H7 (cell line): ENCODE data around the gene ABI3BP. TPM values are rescaled to one million over a fixed set of nuclear protein-coding genes. Genes with fewer than 3 reads are reported as not detected.

Source experiments
- DNase-seq: peaks from one replicate; pipeline ENCODE4 v3.0.0; 2012
- H3K27me3 ChIP-seq: 2 replicates; pipeline ENCODE4 v1.6.0; 2011; ENCODE audit warnings: mild to moderate bottlenecking, low read length; ENCODE audit not compliant: control insufficient read depth, insufficient read depth
- H3K36me3 ChIP-seq: replicated peaks from 2 replicates; pipeline ENCODE4 v1.5.1; 2011; ENCODE audit warnings: low read length; ENCODE audit not compliant: control insufficient read depth, insufficient read depth
- H3K4me3 ChIP-seq: 2 replicates; pipeline ENCODE4 v1.5.1; 2011; ENCODE audit warnings: low read depth, mild to moderate bottlenecking, control low read depth, low read length, moderate library complexity; ENCODE audit not compliant: insufficient read depth
- total RNA-seq: library from RNA; depleted of rRNA; stranded (reverse); fragments of >200 nt; shearing (Covaris generic); gene quantifications from 2 replicates; pipeline ENCODE4 v1.2.3, GENCODE V29; 2014

ABI3BP gene
- total RNA-seq, 1 experiment from 2014 or later, result 0.03 TPM

DNA sequence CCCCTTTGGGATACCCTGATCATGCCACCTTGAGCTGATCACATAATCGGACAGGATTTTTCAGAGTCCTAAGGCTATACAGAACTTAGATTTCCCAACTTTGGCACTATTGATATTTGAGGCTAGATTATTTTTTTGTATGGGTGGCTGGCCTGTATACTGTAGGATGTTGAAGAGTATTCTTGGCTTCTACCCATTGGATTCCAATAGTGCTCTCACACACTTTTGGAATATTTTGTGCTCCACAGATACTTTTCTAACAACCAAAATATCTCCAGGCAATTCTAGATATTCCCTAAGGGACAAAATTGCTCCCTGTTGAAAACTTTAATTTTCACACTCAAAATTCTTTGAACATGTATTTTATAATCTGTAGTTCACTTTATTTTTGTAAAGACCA is 125.1 kb downstream of the ABI3BP start:
- H3K27me3 ChIP-seq, result no peaks in the 10 kb centered on the region
- no peak overlapping the region for H3K4me3 ChIP-seq
- H3K36me3 ChIP-seq, result no peaks in the 10 kb centered on the region
- no peak for DNase-seq

DNA sequence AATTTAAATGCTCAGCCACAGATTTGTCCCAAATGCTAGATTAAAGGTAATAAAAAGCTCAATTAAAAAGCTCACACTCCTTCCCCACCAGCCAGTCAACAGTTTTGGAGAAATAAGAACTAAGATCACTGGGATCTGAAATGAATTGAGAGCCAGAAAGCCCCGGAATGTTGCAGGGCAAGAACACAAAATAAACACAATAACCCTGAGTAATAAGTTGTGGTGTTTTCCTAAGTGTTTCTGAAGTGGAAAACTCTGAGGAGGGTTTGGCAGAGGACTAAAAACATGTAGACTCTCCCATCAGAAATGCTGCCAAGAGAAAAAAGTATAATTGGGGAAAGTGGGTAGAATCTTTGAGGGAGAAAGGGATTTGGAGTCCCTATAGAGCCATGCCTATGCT is 127.8 kb downstream of the ABI3BP start:
- Histone ChIP-seq H3K27me3 (no peaks in the 10 kb centered on the region), H3K4me3 (no peak overlapping the region), H3K36me3 (no peaks in the 10 kb centered on the region)
- no peak for DNase-seq

DNA sequence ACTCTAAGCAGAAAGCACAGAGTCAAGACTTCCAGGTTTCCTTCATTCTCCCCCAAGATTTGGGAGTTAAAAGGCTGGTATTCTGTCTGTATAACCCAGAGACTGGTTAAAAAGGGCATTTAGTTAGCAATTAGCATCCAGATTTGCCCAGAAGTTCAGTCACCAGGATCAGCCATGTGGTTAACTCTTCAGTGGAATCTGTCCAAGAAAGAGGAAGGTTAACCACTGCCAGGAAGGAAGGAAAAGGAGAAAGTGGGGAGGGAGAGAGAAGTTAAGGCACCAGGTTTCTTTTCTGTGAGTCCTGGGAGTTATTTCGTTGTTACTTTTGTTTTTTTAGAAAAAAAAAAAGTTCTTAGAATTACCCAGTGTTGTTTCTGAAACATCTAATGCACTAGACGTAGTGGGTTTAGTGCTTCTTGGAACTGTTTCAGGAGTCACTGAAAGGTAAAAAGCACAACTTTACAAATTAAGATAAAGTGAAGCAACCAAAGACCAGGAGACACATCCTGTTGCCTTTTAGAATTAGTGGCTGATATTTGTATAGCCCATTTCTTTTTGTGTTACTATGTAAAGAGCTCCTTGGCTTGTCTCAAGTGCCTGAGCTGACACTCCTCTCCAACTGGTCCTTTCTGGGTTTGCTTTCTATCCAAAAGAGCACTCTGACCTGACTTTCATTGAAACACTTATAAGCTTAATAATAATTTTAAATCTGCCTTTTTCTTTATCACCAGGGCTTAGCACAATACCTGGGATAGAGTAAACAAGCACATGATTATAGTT is 128.6 kb downstream of the ABI3BP start:
- Histone ChIP-seq H3K4me3 (no peak overlapping the region), H3K36me3 (no peaks in the 10 kb centered on the region), H3K27me3 (no peaks in the 10 kb centered on the region)
- no peak for DNase-seq

DNA sequence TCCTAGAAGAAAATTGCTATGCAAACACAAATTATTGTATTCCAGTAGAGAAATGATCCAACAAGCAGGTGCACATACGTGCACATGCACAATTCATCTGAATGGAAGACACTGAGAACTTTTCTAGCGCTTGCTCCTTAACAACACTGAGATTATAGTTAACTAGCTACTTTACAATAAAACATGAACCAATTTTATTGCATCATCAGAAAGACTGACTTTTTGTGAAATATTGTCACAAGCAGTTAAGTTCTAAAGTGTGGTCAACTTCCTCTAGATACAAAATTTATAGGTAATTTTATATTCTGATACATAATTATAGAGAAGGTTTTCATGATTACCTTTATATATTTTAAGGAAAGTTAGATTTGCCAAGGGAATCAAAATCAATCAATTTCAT is 135.4 kb downstream of the ABI3BP start:
- Histone ChIP-seq H3K36me3 (no peaks in the 10 kb centered on the region), H3K4me3 (no peak overlapping the region), H3K27me3 (no peaks in the 10 kb centered on the region)
- DNase-seq, result no peak

DNA sequence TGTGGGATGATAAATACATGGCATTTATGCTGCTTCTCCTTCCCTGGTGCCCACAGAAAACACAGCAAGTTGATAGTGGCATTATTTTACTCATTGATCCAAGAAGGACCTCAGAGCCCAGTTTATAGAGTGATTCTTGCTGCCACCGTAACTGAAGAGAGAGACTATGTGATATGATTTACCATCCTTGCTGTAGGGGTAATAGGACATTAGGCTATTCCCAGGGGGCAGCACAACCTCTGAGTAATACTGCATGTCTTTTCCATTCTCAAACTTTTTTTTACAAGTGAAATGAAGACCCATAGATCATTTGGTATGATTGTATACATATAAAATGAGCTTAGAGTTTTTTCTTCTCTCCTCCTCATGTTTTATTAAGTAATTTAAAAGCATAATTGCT is 136.4 kb downstream of the ABI3BP start:
- Histone ChIP-seq H3K4me3 (no peak overlapping the region), H3K27me3 (no peaks in the 10 kb centered on the region), H3K36me3 (no peaks in the 10 kb centered on the region)
- no peak for DNase-seq

DNA sequence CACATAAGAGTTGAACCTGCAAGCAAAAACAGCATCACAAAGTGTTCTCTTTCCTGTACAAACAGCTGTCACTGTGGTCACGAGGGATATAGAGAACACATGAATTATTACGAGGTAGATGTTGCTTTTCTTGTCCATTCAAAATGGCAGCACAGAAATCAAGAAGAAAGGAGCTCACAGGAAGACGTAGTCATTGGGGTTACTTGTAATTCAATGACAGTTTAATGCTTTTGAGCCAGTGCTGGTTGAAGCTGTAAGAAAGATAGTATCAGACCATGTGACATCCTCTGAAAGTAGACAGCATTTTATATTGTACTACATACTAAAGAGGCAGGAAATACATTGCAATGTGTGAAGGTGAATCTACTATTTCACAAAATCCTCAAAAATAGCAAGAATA is 140.4 kb downstream of the ABI3BP start:
- no peaks in the 10 kb centered on the region for H3K27me3 ChIP-seq
- DNase-seq, result no peak
- H3K36me3 ChIP-seq, result no peaks in the 10 kb centered on the region
- H3K4me3 ChIP-seq, result no peak overlapping the region

DNA sequence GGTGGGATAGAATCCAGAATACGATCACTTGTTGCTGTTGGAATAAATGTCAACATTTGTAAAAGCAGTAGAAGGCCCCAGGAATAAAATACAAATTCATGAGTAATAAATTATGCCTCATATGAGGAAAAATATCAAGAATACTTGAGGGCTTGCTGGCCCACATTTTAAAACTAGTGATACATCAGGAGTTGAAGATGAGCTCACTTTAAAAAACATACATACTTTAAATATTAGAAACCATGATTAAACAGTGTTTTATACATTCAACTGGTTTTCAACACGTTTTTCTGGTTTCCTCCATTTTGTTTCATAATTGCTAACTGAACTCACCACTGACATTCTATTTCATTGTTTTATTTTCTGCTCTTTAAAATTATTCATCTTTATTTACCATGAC is 142.5 kb downstream of the ABI3BP start:
- no peak for DNase-seq

DNA sequence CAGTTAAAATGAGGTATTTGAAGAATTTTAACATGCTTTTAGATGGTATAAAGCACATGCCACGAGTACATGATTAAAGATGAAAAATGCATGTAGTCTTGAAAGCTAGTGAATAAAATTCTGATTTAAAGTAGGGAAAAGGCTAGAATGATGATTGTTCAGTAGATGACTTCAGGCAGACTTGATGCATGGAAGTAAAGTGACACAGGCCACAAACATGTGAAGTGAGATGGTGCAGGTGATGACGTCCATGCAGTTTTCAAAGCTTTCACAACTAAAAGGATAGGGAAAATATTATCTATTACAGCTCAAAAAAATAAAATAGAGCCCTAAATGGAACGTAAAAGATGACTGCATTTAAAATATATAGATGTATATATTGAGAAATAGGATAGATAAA is 143.1 kb downstream of the ABI3BP start:
- H3K27me3 ChIP-seq, result no peaks in the 10 kb centered on the region
- no peak for DNase-seq
- H3K36me3 ChIP-seq, result no peaks in the 10 kb centered on the region
- no peak overlapping the region for H3K4me3 ChIP-seq

More for the DNA sequence above, 142.5 kb downstream of the ABI3BP start:
- no peaks in the 10 kb centered on the region for H3K27me3 ChIP-seq
- no peak overlapping the region for H3K4me3 ChIP-seq
- H3K36me3 ChIP-seq, result no peaks in the 10 kb centered on the region

DNA sequence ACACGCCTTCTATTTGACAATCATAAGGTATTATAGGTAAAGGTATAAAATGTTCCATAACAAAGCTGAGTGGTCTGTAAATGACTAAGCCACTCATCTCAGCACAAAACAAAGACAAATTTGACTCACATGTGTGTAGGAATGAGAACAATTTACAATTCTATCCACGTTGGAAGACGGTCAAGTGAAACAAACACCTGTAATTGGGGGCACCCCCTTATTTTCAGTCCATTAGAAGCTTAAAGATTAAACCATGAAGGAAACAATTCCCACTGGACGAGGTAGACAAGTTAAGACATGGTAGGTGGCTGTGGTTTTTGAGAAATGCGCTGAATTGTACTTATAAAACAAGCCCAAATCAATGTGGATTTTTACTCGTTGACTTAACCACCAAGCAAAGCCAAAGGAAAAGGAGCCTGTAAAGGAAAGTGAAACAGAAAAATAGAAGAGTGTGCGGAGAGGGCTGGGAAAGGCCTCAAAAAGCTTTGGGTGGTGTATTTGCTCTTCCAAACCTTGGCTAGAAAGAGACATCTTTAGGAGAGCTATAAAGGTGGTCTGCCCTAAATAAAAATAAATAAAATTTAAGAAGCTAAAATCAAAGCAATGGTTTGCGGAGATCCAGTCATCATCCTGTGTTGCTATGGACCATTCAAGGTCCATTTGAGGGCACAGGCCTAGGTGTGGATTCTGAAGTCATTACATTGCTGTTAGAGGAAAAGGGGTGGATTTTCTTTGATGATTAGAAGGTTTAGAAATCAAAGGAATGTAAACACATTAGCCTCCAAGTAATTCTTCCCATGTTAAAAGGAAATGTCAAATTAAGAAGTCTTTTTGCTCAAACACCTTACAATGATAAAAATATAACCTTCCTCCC is 148.9 kb downstream of the ABI3BP start:
- DNase-seq, result no peak
- H3K27me3 ChIP-seq, result no peaks in the 10 kb centered on the region
- H3K36me3 ChIP-seq, result no peaks in the 10 kb centered on the region
- H3K4me3 ChIP-seq, result no peak overlapping the region

DNA sequence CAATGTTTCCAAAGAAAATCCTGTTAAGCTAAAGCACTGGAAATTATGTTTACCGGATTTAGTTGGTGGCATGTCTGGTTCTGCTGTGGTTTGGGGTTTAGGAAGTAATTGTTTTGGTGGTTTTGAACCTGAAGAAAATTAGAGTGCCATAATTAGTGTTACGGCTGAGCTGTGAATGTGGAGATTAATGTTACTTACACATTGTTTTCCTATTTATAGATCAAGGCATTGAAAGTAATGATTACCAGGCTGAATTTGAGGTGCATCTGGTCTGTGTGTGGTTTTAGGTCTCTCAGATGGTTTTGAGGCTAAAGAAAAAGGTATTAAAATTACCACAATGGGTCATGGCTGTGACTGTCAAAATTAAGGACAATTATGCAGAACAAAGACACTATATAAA is 155.1 kb downstream of the ABI3BP start:
- Histone ChIP-seq H3K36me3 (no peaks in the 10 kb centered on the region), H3K4me3 (no peak overlapping the region), H3K27me3 (no peaks in the 10 kb centered on the region)
- DNase-seq, result no peak

DNA sequence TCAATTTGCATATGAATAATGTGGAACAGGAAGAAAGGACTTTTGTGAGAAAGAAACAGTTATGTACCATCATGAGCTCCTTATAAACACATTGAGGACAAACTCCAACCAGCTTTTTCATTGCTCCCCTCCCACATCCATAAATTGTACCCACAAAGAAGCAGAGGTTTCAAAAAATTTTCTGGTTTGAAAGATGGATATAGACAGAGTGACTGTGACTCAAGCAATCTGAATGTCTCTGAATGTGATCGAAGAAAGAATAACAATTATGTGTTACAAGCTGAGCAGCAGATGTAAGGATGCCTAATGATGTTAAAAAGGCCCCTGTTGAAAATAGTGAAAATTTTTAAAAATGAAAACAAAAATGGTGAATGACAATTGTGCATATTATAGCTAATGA is 156.6 kb downstream of the ABI3BP start:
- H3K4me3 ChIP-seq, result no peak overlapping the region
- no peak for DNase-seq
- H3K27me3 ChIP-seq, result no peaks in the 10 kb centered on the region
- H3K36me3 ChIP-seq, result no peaks in the 10 kb centered on the region

DNA sequence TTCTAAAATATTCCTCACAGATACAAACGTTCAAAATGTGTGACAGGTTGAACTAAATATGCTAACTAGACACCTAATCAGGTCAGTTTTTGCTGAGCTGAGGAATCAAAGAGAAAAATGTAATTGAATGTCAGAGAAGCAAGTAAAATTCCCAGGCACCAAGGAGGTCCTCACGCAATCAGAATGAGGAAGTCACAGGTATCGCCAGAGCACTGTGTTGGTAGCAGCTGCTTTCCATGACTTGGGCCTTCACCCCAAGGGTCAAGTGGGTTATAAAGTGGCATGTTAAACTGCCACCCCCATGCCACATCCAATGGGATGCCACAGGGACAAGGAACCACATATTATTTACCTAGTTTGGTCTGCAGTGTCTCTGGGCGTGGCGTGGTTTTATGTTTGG is 158.9 kb downstream of the ABI3BP start:
- Histone ChIP-seq H3K4me3 (no peak overlapping the region), H3K27me3 (no peaks in the 10 kb centered on the region), H3K36me3 (no peaks in the 10 kb centered on the region)
- DNase-seq, result no peak

DNA sequence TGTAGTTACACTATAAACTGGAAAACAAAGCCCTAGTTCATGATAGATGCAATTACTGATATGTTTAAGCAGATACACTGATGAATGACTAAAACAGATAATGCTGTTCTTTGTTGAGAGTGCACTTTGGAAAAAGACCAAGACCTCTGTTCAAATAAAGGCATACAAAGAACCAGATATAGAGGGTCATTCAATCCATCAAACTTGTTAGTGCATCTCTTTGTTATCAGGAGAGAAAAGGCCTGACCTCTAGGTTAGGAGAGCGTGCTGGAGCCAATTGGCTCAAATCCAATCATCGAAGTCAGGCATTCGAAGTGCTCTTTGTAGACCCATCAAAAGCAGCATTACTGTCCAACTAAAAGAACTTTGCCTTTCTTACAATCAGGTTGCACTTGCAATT is 159.7 kb downstream of the ABI3BP start:
- DNase-seq, result no peak
- Histone ChIP-seq H3K4me3 (no peak overlapping the region), H3K36me3 (no peaks in the 10 kb centered on the region), H3K27me3 (no peaks in the 10 kb centered on the region)

DNA sequence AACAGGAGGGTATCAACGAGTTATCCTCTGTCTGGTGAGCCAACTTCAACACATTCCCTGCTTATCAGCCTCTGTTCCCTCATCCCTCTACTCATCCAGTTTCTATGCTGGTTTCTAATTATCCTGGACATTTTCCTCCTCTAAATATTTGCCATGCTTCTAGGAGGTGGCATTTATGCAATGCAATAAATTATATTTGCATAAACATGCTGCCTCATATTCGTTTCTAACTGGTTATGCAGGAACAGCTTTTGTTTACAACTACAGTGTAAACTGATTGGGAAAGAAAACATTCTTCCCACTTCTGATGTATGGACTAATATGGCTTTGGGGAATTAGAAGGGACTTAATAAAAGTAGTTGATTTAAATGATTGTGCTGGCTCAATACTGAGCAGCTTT is 161.6 kb downstream of the ABI3BP start:
- Histone ChIP-seq H3K27me3 (no peaks in the 10 kb centered on the region), H3K4me3 (no peak overlapping the region), H3K36me3 (no peaks in the 10 kb centered on the region)
- DNase-seq, result no peak

DNA sequence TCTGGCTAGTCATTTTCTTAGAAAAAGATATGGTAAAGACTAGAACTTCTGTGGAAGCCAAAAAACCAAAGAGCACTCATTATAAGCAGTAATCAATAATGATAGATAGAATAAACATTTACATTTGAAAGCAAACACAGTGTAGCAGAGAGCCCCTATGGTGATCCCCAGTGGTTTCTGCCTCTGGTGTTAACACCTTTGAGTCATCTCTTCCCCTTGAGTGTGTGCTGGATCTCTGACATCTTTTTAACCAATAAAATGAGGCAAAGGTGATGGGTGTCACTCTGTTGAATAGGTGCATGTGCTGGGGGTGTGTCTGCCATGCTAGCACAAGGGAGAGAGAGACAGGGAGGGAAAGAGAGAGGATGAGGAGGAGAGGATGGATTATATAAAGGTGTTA is 162.3 kb downstream of the ABI3BP start:
- Histone ChIP-seq H3K4me3 (no peak overlapping the region), H3K27me3 (no peaks in the 10 kb centered on the region), H3K36me3 (no peaks in the 10 kb centered on the region)
- no peak for DNase-seq
